HG02938 (cell line): ENCODE measurements around the gene ZNF432.
"Not testable (repeated sequence)": the region's sequence is repeated elsewhere in the genome, so short reads cannot be mapped to it uniquely, and the experiment has no call there.

Experiments used
- ATAC-seq: cut with Tn5 transposase; IDR thresholded peaks from one replicate; pipeline ENCODE4 v1.9.1; 2021; ENCODE audit warnings: mild to moderate bottlenecking, moderate library complexity; ENCODE audit not compliant: unreplicated experiment

ZNF432 gene

GRCh38 chr19:52048555-52049501 is at the start of gene ZNF432:
TSS of gene ZNF432 (minus strand) at chr19:52048838. CDS start at chr19:52046868, 1,970 bp downstream.
- ATAC-seq = peak; percentile 81

DNA sequence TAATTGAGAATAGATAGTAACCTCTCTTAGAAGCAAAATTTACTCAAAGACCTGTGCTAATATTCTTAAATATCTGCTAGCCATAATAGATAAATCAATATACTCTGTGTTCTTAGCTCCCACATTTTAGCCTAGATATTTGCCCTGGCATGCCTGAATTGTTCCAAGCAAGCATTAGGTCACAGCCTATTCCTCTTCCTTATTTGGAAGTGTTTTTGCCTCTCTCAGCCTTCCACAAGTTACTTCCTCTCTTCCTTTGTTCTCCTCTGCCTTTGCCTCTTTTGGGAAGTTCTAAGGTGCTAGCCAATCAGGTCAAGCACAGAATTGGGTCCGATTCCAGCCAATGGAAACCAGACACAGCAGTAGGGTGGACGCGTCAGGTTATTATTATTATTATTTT is 47.8 kb upstream of the ZNF432 start:
- not testable (repeated sequence) for ATAC-seq

DNA sequence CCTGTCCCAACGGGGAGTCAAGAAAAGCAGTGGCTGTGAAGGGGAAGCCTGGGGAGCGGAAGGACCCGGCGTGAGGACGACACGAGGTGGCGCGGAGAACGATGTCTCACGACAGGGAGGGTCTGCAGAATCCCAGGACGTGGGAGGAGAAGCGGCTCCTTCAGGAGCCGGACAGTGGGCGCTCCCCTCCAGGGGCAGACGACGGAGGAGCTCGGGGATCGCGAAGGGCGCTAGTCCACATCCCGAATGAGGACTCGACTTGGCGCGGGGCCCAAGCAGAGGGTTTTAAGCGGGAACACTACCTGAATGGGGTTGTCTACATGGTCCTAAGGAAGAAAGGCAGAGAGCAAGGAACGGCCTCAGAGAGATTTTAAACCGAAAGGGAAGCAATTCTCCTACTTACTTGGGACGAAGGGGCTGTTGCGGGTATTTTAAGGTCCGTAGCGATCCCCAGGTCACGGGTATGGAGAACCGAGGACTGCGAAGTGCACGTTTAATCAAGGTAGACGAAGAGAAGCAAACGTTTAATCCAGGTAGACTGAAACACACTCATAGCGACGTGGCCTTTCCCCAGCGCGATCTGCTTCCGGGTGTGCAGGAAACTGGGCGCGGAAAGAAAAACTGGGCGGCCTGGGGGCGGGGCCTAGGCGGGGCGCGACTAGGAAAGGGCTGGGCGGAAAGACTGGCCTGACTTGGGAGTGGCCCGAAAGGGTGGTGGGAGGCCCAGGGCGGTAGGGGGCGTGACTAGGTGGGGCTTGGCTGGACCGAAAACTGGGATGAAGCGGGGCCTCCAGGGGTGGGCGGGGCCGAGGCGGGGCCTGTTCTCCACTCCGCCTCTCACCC is 46.8 kb upstream of the ZNF432 start, which contains the start of gene ZNF841:
Gene ZNF841, minus strand, starts transcription at position 594 of the 843 bp plus-strand sequence. CDS start 10,964 bp downstream, outside the sequence.
- ATAC-seq = no peak

GRCh38 chr19:52094526-52095130 is 46.0 kb upstream of the ZNF432 start:
- no peak for ATAC-seq

GRCh38 chr19:52086481-52086880 is 37.8 kb upstream of the ZNF432 start:
- no peak for ATAC-seq

DNA sequence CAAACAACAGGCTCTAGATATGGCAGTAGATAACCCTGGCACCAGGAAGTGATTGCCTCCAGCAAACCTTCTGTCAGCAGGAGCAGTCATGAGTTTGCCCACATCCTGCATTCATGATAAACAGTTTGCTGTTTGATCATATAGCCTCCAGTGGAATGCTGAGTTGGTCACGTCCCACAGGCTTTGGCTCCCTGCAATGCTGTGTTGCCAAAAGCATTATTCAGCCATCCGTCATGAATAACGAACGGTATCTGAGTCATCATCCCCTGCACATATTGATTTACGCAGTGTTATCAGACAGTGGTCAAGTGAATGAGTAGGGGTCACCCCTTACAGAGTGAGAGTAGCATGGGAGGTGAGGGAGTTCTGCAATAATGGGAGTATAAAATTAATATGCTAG is 21.9 kb upstream of the ZNF432 start:
- no peak for ATAC-seq

DNA sequence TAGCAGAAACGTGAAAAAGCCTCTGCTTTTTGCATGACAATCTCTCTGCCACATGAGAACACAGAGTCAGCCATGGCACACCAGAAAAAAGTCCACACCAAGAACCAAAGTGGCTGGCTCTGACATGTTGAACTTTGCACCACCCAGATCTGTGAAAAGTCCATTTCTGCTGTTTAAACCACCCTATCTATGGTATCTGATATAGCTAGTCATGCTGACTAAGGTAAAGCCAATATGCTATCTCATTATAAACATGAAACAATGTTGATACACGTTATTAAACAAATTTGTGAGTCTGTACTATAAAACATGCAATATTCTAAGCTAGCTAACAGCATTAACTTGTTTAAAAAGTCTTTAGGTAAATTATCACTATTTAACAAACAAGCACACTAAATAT is 21.0 kb upstream of the ZNF432 start:
- ATAC-seq = no peak

DNA sequence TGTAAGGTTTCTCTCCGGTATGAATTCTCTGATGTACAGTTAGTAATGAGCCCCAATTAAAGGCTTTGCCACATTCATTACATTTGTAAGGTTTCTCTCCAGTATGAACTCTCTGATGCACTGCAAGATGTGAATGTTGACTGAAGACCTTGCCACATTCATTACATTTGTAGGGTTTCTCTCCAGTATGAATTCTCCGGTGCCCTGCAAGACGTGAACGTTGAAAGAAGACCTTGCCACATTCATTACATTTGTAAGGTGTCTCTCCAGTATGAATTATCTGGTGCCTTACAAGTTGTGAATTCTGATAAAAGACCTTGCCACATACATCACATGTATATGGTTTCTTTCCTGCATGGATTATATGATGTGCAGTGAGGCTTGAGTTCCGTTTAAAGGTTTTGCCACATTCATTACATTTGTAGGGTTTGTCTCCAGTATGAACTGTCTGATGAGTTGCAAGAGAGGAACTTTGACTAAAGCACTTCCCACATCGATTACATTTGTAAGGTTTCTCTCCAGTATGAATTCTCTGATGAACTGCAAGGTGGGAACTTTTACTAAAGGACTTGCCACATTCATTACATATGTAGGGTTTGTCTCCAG is 17.7 kb upstream of the ZNF432 start:
- ATAC-seq = no peak

DNA sequence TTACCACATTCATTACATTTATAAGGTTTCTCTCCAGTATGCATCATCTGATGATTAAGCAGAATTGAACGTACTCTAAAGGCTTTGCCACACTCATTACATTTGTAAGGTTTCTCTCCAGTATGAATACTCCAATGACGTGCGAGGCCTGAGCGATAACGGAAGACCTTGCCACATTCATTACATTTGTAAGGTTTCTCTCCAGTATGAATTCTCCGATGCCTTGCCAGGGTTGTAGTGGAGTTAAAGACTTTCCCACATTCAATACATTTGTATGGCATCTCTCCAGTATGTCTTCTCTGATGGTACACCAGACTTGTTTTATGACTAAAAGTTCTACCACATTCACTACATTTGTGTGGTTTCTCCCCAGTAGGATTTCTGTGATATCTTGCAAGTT is 16.8 kb upstream of the ZNF432 start:
- no peak for ATAC-seq

DNA sequence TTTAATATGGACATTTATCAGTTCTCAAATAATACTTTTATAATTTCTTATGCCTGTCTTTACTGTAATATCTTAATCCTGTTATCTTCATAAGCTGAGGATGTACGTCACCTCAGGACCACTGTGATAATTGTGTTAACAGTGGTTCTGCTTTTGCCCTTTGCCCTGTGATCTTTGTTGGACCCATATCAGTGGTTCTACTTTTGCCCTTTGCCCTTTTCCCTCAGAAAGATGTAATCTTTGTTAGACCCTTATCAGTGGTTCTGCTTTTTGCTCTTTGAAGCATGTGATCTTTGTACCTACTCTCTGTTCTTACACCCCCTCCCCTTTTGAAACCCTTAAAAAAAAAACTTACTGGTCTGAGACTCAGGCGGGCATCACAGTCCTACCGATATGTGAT is 7.8 kb upstream of the ZNF432 start:
- ATAC-seq = not testable (repeated sequence)

DNA sequence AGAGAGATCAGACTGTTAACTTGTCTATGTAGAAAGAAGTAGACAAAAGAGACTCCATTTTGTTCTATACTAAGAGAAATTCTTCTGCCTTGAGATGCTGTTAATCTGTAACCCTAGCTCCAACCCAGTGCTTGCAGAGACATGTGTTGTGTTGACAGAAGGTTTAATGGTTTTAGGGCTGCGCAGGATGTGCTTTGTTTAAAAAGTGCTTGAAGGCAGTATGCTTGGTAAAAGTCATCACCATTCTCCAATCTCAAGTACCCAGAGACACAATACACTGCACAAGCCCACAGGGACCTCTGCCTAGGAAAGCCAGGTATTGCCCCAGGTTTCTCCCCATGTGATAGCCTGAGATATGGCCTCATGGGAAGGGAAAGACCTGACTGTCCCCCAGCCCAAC is 3.1 kb upstream of the ZNF432 start:
- not testable (repeated sequence) for ATAC-seq

DNA sequence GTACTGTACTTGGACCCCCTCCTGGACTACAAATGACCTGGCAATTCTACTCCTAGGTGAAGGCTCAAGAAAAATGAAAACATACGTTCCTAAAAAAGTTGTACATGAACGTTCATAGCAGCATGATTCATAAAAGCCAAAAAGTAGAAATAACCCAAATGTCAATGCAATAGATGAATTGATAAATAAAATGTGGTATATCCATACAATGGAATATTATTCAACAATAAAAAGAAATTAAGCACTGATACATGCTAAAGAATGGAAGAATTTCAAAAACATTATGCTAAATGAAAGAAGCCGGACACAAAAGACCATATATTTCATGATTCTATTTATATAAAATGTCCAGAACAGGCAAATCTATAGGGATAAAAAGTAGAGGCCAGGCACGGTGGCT is 9.5 kb downstream of the ZNF432 start:
- ATAC-seq = no peak

GRCh38 chr19:52034051-52034728 is 14.4 kb downstream of the ZNF432 start:
- ATAC-seq = no peak

DNA sequence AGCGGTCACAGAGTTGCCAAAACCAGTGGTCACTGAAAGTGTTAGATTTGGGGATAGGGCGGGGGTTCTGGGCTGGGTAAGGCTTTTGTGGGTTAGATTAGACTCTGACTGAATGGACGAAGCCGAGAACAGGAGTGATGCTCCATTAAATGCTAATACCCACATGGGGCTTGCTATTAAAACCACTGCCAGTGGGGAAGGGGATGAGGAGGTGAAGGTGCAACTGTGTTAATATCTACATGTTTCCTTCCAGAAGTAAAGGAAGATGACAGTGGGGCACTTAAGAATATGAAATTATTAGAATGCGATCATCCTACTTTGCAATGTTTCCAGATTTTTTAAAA is 19.9 kb downstream of the ZNF432 start:
- peak; percentile 20 for ATAC-seq

- peak; percentile 87 for ATAC-seq
Measured at GRCh38 chr19:52028027-52028779, 20.4 kb downstream of the ZNF432 start, which contains the start of gene ZNF614. TSS of gene ZNF614 (minus strand) at chr19:52028379. CDS start at chr19:52025745, 2,634 bp downstream.

DNA sequence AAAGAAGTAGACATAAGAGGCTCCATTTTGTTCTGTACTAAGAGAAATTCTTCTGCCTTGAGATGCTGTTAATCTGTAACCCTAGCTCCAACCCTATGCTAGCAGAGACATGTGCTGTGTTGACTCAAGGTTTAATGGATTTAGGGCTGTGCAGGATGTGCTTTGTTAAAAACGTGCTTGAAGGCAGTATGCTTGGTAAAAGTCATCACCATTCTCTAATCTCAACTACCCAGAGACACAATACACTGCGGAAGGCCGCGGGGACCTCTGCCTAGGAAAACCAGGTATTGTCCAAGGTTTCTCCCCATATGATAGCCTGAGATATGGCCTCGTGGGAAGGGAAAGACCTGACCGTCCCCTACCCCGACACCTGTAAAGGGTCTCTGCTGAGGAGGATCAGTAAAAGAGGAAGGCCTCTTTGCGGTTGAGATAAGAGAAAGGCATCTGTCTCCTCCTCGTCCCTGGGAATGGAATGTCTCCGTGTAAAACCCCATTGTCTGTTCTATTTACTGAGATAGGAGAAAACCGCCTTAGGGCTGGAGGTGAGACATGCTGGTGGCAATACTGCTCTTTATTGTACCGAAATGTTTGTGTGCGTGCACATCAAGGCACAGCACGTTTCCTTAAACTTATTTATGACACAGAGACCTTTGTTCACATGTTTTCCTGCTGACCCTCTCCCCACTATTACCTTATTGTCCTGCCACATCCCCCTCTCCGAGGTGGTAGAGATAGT is 22.2 kb downstream of the ZNF432 start:
- not testable (repeated sequence) for ATAC-seq

GRCh38 chr19:52024478-52024877 is 24.2 kb downstream of the ZNF432 start:
- ATAC-seq = not testable (repeated sequence)

DNA sequence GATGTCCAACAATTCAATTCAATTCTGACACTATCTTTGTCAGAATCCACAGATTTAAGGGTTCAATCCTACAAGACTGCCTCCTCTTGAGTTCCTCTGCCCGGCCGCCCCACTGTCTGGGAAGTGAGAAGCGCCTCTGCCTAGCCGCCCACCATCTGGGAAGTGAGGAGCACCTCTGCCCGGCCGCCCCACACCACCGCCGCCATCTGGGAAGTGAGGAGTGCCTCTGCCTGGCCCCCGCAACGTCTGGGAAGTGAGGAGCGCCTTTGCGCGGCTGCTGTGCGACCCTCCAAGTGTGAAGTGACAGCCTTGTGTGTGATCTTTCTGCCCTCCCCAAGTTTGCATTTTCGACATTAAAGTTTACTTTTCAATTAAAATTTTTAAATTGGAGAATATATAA is 26.4 kb downstream of the ZNF432 start:
- no peak for ATAC-seq

GRCh38 chr19:52020506-52020905 is 28.1 kb downstream of the ZNF432 start:
- no peak for ATAC-seq
